CD4-positive, alpha-beta T cell (primary cell): ENCODE measurements around the gene KLHL17. TPM values are rescaled to one million over a fixed set of nuclear protein-coding genes. Genes with fewer than 3 reads are reported as not detected.

Source experiments
- ATAC-seq: fragments of 200-7000 bp; cut with Tn5 transposase; one replicate; pipeline ENCODE4 v1.10.0; 2022; ENCODE audit warnings: mild to moderate bottlenecking; ENCODE audit not compliant: poor library complexity
- CTCF ChIA-PET: fragments of 350-600 bp; sonication (Branson Sonifier 250); formaldehyde crosslinking; loops from one replicate; lab custom pipeline; 2021; ENCODE audit warnings: antibody characterized with exemption, inconsistent platforms; lab: Charles Lee
- POLR2A ChIA-PET: fragments of 350-600 bp; sonication (Branson Sonifier 250); formaldehyde crosslinking; loops from one replicate; lab custom pipeline; 2021; ENCODE audit warnings: antibody characterized with exemption, inconsistent platforms; lab: Charles Lee
- DNase-seq, 14 experiments: peaks; one replicate each; pipeline ENCODE4 v3.0.0-alpha.2; 2013 to 2020; ENCODE audit warnings: mixed read lengths in 2 of 14
- H3K27ac ChIP-seq, 2 donors: one replicate each; pipeline versions ENCODE4 v1.5.1 to v1.7.0; 2013; ENCODE audit warnings: low read length in 2 of 2, low read depth in 1 of 2, mild to moderate bottlenecking in 1 of 2
- H3K27me3 ChIP-seq, 2 experiments: 1 replicate in 1 of 2; 2 replicates in 1 of 2; pipeline versions ENCODE4 v1.6.1 to v1.7.0; 2013; ENCODE audit warnings: low read length in 2 of 2, control low read depth in 1 of 2, mild to moderate bottlenecking in 1 of 2, moderate library complexity in 1 of 2; ENCODE audit not compliant: insufficient read depth in 2 of 2, control insufficient read depth in 1 of 2
- H3K36me3 ChIP-seq: one replicate; pipeline ENCODE4 v1.6.1; 2013; ENCODE audit warnings: low read length, control low read depth; ENCODE audit not compliant: insufficient read depth
- H3K4me1 ChIP-seq: one replicate; pipeline ENCODE4 v1.6.1; 2013; ENCODE audit warnings: low read length, control low read depth; ENCODE audit not compliant: insufficient read depth
- H3K4me3 ChIP-seq: one replicate; pipeline ENCODE4 v1.5.1; 2013; ENCODE audit warnings: mild to moderate bottlenecking, low read length, moderate library complexity
- H3K9me3 ChIP-seq, 2 experiments: 1 replicate in 1 of 2; 2 replicates in 1 of 2; pipeline versions ENCODE4 v1.6.1 to v1.7.0; 2013; ENCODE audit warnings: low read length in 2 of 2, mild to moderate bottlenecking in 2 of 2, control low read depth in 1 of 2, moderate library complexity in 1 of 2; ENCODE audit not compliant: control insufficient read depth in 1 of 2, insufficient read depth in 1 of 2
- H3K27ac Mint-ChIP-seq: one replicate; pipeline ENCODE4 v1.8.0; 2020; ENCODE audit warnings: mixed read lengths
- H3K27me3 Mint-ChIP-seq: one replicate; pipeline ENCODE4 v1.8.0; 2021; ENCODE audit warnings: mixed read lengths
- H3K36me3 Mint-ChIP-seq: one replicate; pipeline ENCODE4 v1.8.0; 2021; ENCODE audit warnings: low read depth, mixed read lengths
- H3K4me1 Mint-ChIP-seq: one replicate; pipeline ENCODE4 v1.8.0; 2021; ENCODE audit warnings: low read depth, mixed read lengths
- H3K4me3 Mint-ChIP-seq: one replicate; pipeline ENCODE4 v1.8.0; 2020; ENCODE audit warnings: mild to moderate bottlenecking, mixed read lengths
- H3K9me3 Mint-ChIP-seq: one replicate; pipeline ENCODE4 v1.8.0; 2020; ENCODE audit warnings: mixed read lengths
- CTCF ChIP-seq: fragments of 200-600 bp; IDR thresholded peaks from one replicate; pipeline ENCODE4 v1.8.0; 2022; ENCODE audit warnings: antibody characterized with exemption, mild to moderate bottlenecking
- intact Hi-C, 2 experiments: fragments of 100-400 bp; cut with DNase I in 1 of 2; cut with micrococcal nuclease in 1 of 2; formaldehyde crosslinking; loops; one replicate each; pipeline versions ENCODE4 v1.15.1 to v1.9.0; 2023 to 2025; cut with DNase I, micrococcal nuclease
- total RNA-seq, 174 experiments: library from RNA in 2 of 174; stranded (reverse) in 2 of 174; gene quantifications; one replicate each; pipeline ENCODE4 v1.2.3 and lab custom pipeline; 2021 to 2026

KLHL17 gene
- total RNA-seq, 2 experiments from 2014 or later = 13.9 TPM

GRCh38 chr1:932173-932510 is 28.2 kb upstream of the KLHL17 start:
- Mint-ChIP-seq H3K36me3 (no peaks in the 10 kb centered on the region), H3K27me3 (peaks cover 54% of the 10 kb centered on the region), H3K27ac (no peak overlapping the region), H3K4me3 (no peak overlapping the region), H3K9me3 (no peaks in the 10 kb centered on the region), H3K4me1 (no peaks in the 10 kb centered on the region)
- DNase-seq (no peak), ATAC-seq (no peak)
- peaks cover 24 to 30% of the 10 kb centered on the region in 2 experiments for H3K27me3 ChIP-seq
- ChIA-PET POLR2A (no interaction called here), CTCF (no interaction called here)
- no peak overlapping the region for H3K27ac ChIP-seq
- TF ChIP-seq CTCF = no peak
- no peak overlapping the region for H3K4me3 ChIP-seq
- no peaks in the 10 kb centered on the region for H3K4me1 ChIP-seq
- intact Hi-C loops = no loop called here
- peaks cover 0 to 32% of the 10 kb centered on the region in 2 experiments for H3K9me3 ChIP-seq
- no peaks in the 10 kb centered on the region for H3K36me3 ChIP-seq

GRCh38 chr1:932776-933602 is 27.4 kb upstream of the KLHL17 start:
- Histone ChIP-seq H3K9me3 (peaks cover 0 to 28% of the 10 kb centered on the region in 2 experiments), H3K4me3 (no peak overlapping the region), H3K27ac (no peak overlapping the region), H3K27me3 (peaks cover 24 to 27% of the 10 kb centered on the region in 2 experiments), H3K4me1 (no peaks in the 10 kb centered on the region), H3K36me3 (no peaks in the 10 kb centered on the region)
- Mint-ChIP-seq H3K9me3 (no peaks in the 10 kb centered on the region), H3K4me3 (no peak overlapping the region), H3K4me1 (no peaks in the 10 kb centered on the region), H3K27ac (no peak overlapping the region), H3K27me3 (peaks cover 50% of the 10 kb centered on the region), H3K36me3 (no peaks in the 10 kb centered on the region)
- ATAC-seq = no peak
- TF ChIP-seq CTCF = no peak
- POLR2A ChIA-PET = no interaction called here
- CTCF ChIA-PET = no interaction called here
- no peak for DNase-seq
- intact Hi-C loops = no loop called here

GRCh38 chr1:933603-933940 is 26.8 kb upstream of the KLHL17 start:
- no peak overlapping the region for H3K27ac Mint-ChIP-seq
- no peaks in the 10 kb centered on the region for H3K9me3 Mint-ChIP-seq
- Histone ChIP-seq H3K4me1 (no peaks in the 10 kb centered on the region), H3K36me3 (no peaks in the 10 kb centered on the region), H3K27ac (no peak overlapping the region), H3K9me3 (peaks cover 0 to 33% of the 10 kb centered on the region in 2 experiments), H3K4me3 (no peak overlapping the region), H3K27me3 (peaks cover 27% of the 10 kb centered on the region in 2 experiments)
- CTCF ChIA-PET = no interaction called here
- POLR2A ChIA-PET = no interaction called here
- no peaks in the 10 kb centered on the region for H3K36me3 Mint-ChIP-seq
- no peak overlapping the region for H3K4me3 Mint-ChIP-seq
- intact Hi-C loops = no loop called here
- H3K27me3 Mint-ChIP-seq = peaks cover 55% of the 10 kb centered on the region
- ATAC-seq (no peak), DNase-seq (no peak)
- no peaks in the 10 kb centered on the region for H3K4me1 Mint-ChIP-seq
- TF ChIP-seq CTCF = no peak
